GM12874 (cell line): ENCODE data around the gene CFAP299.

Experiments used
- CTCF ChIP-seq: IDR thresholded peaks from 2 replicates; pipeline ENCODE4 v1.5.1; 2011; ENCODE audit warnings: low read depth, mild to moderate bottlenecking, control low read depth, low read length, moderate library complexity; ENCODE audit not compliant: insufficient read depth

CFAP299 gene

GRCh38 chr4:80921441-80921840, 585.9 kb downstream of the CFAP299 start:
- no peak for TF ChIP-seq CTCF

DNA sequence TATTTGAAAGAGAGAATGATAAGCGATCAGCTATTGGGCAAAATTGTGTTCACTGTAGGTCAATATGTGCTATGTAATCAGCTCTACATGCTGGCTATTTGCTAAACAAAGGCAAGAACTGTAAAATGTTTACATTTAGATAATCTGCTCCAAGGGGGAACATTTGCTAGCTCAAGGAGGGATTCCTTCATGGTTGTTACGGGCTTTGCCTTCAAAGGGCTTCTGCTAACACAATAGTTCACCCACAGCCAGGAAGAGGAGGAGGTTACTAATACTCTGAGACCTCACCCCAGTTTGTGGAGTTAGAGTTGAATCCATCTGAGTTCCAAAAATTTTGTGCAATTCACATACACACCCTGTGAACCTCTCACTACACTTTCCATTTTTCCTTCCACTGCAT, 587.4 kb downstream of the CFAP299 start:
- TF ChIP-seq CTCF, result no peak

- TF ChIP-seq CTCF, result no peak
These were observed 589.8 kb downstream of the CFAP299 start for GRCh38 chr4:80925293-80925692.

DNA sequence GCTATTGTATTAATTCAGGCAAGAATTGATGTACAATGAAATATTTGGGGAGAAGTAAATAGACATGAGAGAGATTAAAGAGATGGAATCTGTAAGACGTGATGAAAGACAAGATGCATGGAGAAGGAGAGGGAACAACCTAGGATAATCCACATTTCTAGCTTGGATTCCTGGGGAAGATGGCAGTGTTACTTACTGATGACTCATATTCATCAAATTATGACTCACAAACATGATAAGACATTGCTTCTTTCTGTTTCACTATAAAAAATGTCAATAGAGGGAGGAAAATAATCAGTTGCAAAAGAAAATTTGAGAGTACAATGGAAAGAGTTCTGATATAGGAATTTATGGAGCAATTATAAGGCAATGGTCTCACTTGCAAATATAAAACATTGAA, 590.9 kb downstream of the CFAP299 start:
- TF ChIP-seq CTCF, result no peak

DNA sequence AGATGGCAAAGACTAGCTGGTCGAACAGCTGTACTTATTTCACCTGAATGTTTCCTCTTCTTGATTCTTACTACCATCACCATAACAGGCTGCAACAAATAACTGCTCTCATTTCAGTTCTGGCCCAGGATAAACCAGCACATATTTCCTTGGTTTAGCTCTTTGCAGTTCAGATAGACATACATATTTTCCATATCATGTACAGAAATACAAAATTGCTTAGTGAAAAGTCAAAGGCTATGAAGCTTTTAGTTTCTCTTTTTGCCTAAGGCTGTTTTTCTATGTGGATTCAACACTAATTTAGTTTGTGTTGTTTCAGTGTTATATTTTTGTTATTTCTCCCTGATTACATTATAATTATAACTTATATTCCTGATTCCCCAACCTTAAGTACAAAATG, 591.4 kb downstream of the CFAP299 start:
- no peak for TF ChIP-seq CTCF

DNA sequence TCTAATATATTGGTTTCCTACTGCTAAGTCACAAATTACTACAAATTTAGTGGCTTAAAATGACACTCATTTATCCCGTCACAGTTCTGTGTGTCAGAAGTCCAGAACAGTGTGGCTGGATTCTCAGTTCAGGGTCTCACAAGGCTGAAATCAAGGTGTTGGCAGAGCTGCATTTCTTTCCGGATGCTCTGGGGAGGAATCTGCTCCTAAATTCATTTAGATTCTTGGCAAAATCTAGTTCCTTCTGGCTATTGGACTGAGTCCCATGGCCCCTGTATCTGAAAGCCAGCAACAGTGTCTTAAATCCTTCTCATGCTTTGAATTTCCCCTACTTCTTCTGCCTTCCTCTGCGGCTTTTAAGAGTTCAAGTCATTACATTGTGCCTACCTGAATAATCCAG, 591.9 kb downstream of the CFAP299 start:
- no peak for TF ChIP-seq CTCF

DNA sequence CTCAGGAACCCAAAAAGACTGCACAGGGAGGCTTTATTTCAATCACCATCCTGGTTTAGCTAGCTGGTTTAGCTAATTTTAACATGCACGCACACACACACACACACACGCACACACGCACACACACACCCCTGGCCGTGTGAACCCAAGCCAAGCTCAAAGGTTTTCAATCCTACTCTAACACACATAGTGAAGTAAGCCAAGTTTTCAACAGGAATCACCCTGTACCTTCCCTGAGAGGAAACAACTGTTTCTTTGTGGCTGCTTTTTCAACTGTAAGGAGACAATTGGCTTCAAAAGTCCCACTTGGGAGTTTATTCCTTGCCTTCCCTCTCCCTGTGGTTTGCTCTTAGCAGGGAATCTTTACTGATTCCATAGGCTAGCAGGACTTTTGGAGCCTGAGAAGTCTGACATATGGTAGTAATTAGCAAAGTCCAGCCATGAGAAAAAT, 596.1 kb downstream of the CFAP299 start:
- TF ChIP-seq CTCF, result no peak

- TF ChIP-seq CTCF, result no peak
These were observed 612.6 kb downstream of the CFAP299 start for GRCh38 chr4:80948141-80948540.
